ENCODE measurements around the gene TRAPPC3L. TPM values are rescaled to one million over a fixed set of nuclear protein-coding genes. Genes with fewer than 3 reads are reported as not detected.

TRAPPC3L gene
- total RNA-seq, 2 experiments from 2014 or later: not detected

DNA sequence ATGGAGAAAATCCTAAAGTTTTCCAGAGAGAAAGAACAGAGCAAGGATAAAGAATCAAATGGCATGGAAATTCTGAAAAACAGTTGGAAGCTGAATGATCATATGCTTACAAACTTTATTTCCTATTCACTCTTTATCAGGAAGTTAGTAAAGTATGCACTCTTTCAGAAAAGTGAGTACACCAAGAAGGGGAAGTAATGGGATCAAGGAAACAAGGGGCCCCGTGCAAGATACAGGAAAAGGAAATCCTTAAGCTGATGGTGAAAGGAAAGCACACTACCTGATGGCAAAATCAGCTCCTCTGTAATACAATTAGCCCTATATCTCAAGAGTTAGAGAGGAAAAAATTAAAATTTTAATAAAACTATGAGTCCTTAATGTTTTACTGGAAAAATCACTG lies 70.3 kb downstream of the TRAPPC3L start:
- Histone ChIP-seq H3K36me3 (ENCODE audit: insufficient read depth, low read length) (no peaks in the 10 kb centered on the region), H3K27ac (ENCODE audit: low read depth in 1 of 2, low read length in 2 of 2) (no peak overlapping the region), H3K9me3 (ENCODE audit: control insufficient read depth in 1 of 2, insufficient read depth in 1 of 2, low read length in 2 of 2) (no peaks in the 10 kb centered on the region), H3K4me3 (ENCODE audit: low read length) (no peak overlapping the region), H3K27me3 (ENCODE audit: control insufficient read depth in 1 of 2, insufficient read depth in 2 of 2, low read length in 2 of 2) (no peaks in the 10 kb centered on the region), H3K4me1 (ENCODE audit: insufficient read depth, low read length) (peaks cover 2% of the 10 kb centered on the region)
- no peaks in the 10 kb centered on the region for H3K27me3 Mint-ChIP-seq
- peak in 1 of 14 experiments; percentile 15 for DNase-seq
- TF ChIP-seq CTCF (IDR thresholded peaks at IDR 0.05): no peak
- no peak overlapping the region for H3K4me3 Mint-ChIP-seq
- H3K36me3 Mint-ChIP-seq (ENCODE audit: low read depth): no peaks in the 10 kb centered on the region
- POLR2A ChIA-PET: no interaction called here
- H3K27ac Mint-ChIP-seq: no peak overlapping the region
- H3K9me3 Mint-ChIP-seq: no peaks in the 10 kb centered on the region
- peaks cover 20% of the 10 kb centered on the region for H3K4me1 Mint-ChIP-seq (ENCODE audit: low read depth)
- ATAC-seq (ENCODE audit: poor library complexity): no peak
- CTCF ChIA-PET: no interaction called here
- intact Hi-C loops (cut with DNase I, micrococcal nuclease): no loop called here

DNA sequence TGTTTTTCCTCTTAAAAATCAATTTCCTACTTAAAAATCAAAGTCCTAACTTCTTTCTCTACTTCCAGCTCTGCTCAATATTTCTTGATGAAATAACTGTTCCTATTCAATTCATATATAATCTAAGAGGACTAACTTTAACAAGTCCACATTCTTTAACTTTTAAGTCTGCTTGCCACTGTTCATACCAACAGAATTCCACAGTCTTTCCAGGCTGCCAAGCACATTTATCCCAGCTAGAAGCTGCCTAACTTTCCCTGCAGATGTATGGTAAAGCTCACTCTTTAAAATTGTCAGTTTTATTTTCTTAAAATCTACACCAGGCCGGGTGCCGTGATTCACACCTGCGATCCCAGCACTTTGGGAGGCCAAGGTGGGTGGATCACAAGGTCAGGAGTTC lies 72.8 kb downstream of the TRAPPC3L start:
- peaks cover 2% of the 10 kb centered on the region for H3K4me1 ChIP-seq (ENCODE audit: insufficient read depth, low read length)
- Mint-ChIP-seq H3K9me3 (no peaks in the 10 kb centered on the region), H3K4me1 (ENCODE audit: low read depth) (peaks cover 20% of the 10 kb centered on the region), H3K36me3 (ENCODE audit: low read depth) (no peaks in the 10 kb centered on the region), H3K27me3 (no peaks in the 10 kb centered on the region), H3K27ac (no peak overlapping the region), H3K4me3 (no peak overlapping the region)
- TF ChIP-seq CTCF (IDR thresholded peaks at IDR 0.05): no peak
- intact Hi-C loops (cut with DNase I, micrococcal nuclease): no loop called here
- no peaks in the 10 kb centered on the region for H3K36me3 ChIP-seq (ENCODE audit: insufficient read depth, low read length)
- ChIA-PET POLR2A (no interaction called here), CTCF (no interaction called here)
- DNase-seq (no peak), ATAC-seq (ENCODE audit: poor library complexity) (no peak)
- H3K9me3 ChIP-seq (ENCODE audit: control insufficient read depth in 1 of 2, insufficient read depth in 1 of 2, low read length in 2 of 2): no peaks in the 10 kb centered on the region
- no peaks in the 10 kb centered on the region for H3K27me3 ChIP-seq (ENCODE audit: control insufficient read depth in 1 of 2, insufficient read depth in 2 of 2, low read length in 2 of 2)
- H3K27ac ChIP-seq (ENCODE audit: low read depth in 1 of 2, low read length in 2 of 2): no peak overlapping the region
- no peak overlapping the region for H3K4me3 ChIP-seq (ENCODE audit: low read length)

GRCh38 chr6:116471531-116471930 lies 74.0 kb downstream of the TRAPPC3L start:
- ChIA-PET CTCF (no interaction called here), POLR2A (interaction anchor here (0.7 kb wide), 1 partner anchor 100 kb away, joined by 3 read pairs; no protein-coding TSS in a partner anchor)
- Mint-ChIP-seq H3K36me3 (ENCODE audit: low read depth) (no peaks in the 10 kb centered on the region), H3K4me3 (no peak overlapping the region), H3K27me3 (peaks cover 4% of the 10 kb centered on the region), H3K4me1 (ENCODE audit: low read depth) (peaks cover 30% of the 10 kb centered on the region), H3K9me3 (no peaks in the 10 kb centered on the region), H3K27ac (no peak overlapping the region)
- no peak for TF ChIP-seq CTCF (IDR thresholded peaks at IDR 0.05)
- H3K27me3 ChIP-seq (ENCODE audit: control insufficient read depth in 1 of 2, insufficient read depth in 2 of 2, low read length in 2 of 2): no peaks in the 10 kb centered on the region
- no peaks in the 10 kb centered on the region for H3K36me3 ChIP-seq (ENCODE audit: insufficient read depth, low read length)
- intact Hi-C loops (cut with DNase I, micrococcal nuclease): no loop called here
- ATAC-seq (ENCODE audit: poor library complexity) (no peak), DNase-seq (no peak)
- H3K27ac ChIP-seq (ENCODE audit: low read depth in 1 of 2, low read length in 2 of 2): no peak overlapping the region
- peaks cover 9% of the 10 kb centered on the region for H3K4me1 ChIP-seq (ENCODE audit: insufficient read depth, low read length)
- H3K9me3 ChIP-seq (ENCODE audit: control insufficient read depth in 1 of 2, insufficient read depth in 1 of 2, low read length in 2 of 2): no peaks in the 10 kb centered on the region
- H3K4me3 ChIP-seq (ENCODE audit: low read length): no peak overlapping the region

Data from CD4-positive, alpha-beta T cell (primary cell).